Mesendoderm (in vitro differentiated cells): Measurements from ENCODE around the gene MDFIC2.

Experiments used
- DNase-seq: peaks from one replicate; pipeline ENCODE4 v3.0.0; 2013
- H2AK5ac ChIP-seq: 2 replicates; pipeline ENCODE4 v1.6.1; 2013; ENCODE audit warnings: low read length, inconsistent platforms
- H2BK120ac ChIP-seq: 2 replicates; pipeline ENCODE4 v1.6.1; 2013; ENCODE audit warnings: low read depth, mild to moderate bottlenecking, low read length, moderate library complexity, mixed read lengths
- H2BK15ac ChIP-seq: replicated peaks from 2 replicates; pipeline ENCODE4 v1.6.1; 2013; ENCODE audit warnings: low read depth, mild to moderate bottlenecking, moderate library complexity
- H2BK5ac ChIP-seq: 2 replicates; pipeline ENCODE4 v1.6.1; 2013; ENCODE audit warnings: low read length, inconsistent platforms
- H3K18ac ChIP-seq: 2 replicates; pipeline ENCODE4 v1.6.1; 2013; ENCODE audit warnings: mild to moderate bottlenecking, low read length, mixed read lengths
- H3K23ac ChIP-seq: one replicate; pipeline ENCODE4 v1.6.1; 2013; ENCODE audit warnings: low read length
- H3K27ac ChIP-seq: 2 replicates; pipeline ENCODE4 v1.5.1; 2013; ENCODE audit warnings: low read depth, mild to moderate bottlenecking, inconsistent platforms, low read length, moderate library complexity
- H3K27me3 ChIP-seq: 2 replicates; pipeline ENCODE4 v1.6.1; 2013; ENCODE audit warnings: low read length, control low read depth, mild to moderate bottlenecking, inconsistent platforms; ENCODE audit not compliant: insufficient read depth, poor library complexity
- H3K36me3 ChIP-seq: 2 replicates; pipeline ENCODE4 v1.6.1; 2013; ENCODE audit warnings: low read length, inconsistent platforms; ENCODE audit not compliant: control insufficient read depth, insufficient read depth
- H3K4ac ChIP-seq: one replicate; pipeline ENCODE4 v1.6.1; 2013; ENCODE audit warnings: low read depth, mild to moderate bottlenecking, low read length, moderate library complexity
- H3K4me1 ChIP-seq: 2 replicates; pipeline ENCODE4 v1.6.1; 2013; ENCODE audit warnings: low read depth, low read length, inconsistent platforms; ENCODE audit not compliant: control insufficient read depth
- H3K4me2 ChIP-seq: 2 replicates; pipeline ENCODE4 v1.6.1; 2013; ENCODE audit warnings: low read length
- H3K4me3 ChIP-seq: 2 replicates; pipeline ENCODE4 v1.5.1; 2013; ENCODE audit warnings: mild to moderate bottlenecking, low read length
- H3K56ac ChIP-seq: one replicate; pipeline ENCODE4 v1.6.1; 2013; ENCODE audit warnings: low read length
- H3K79me1 ChIP-seq: 2 replicates; pipeline ENCODE4 v1.6.1; 2013; ENCODE audit warnings: low read length, inconsistent platforms
- H3K79me2 ChIP-seq: 2 replicates; pipeline ENCODE4 v1.6.1; 2013; ENCODE audit warnings: mild to moderate bottlenecking, low read length; ENCODE audit not compliant: control insufficient read depth, insufficient read depth
- H3K9ac ChIP-seq: 2 replicates; pipeline ENCODE4 v1.6.1; 2013; ENCODE audit warnings: low read length, inconsistent platforms
- H4K5ac ChIP-seq: one replicate; pipeline ENCODE4 v1.6.1; 2013; ENCODE audit warnings: low read length
- H4K8ac ChIP-seq: one replicate; pipeline ENCODE4 v1.6.1; 2013; ENCODE audit warnings: low read depth, mild to moderate bottlenecking, control low read depth, low read length, moderate library complexity
- WGBS: extraction: QIAGEN DNeasy Blood & Tissue Kit; methylation state at CpG from one replicate; pipeline ENCODE4 v1.1.7; 2013; ENCODE audit warnings: low lambda C conversion rate, missing lambda C conversion rate; ENCODE audit not compliant: insufficient coverage; ENCODE audit errors: extremely low coverage; 5-methylcytosine and 5-hydroxymethylcytosine counted together

The MDFIC2 gene

DNA sequence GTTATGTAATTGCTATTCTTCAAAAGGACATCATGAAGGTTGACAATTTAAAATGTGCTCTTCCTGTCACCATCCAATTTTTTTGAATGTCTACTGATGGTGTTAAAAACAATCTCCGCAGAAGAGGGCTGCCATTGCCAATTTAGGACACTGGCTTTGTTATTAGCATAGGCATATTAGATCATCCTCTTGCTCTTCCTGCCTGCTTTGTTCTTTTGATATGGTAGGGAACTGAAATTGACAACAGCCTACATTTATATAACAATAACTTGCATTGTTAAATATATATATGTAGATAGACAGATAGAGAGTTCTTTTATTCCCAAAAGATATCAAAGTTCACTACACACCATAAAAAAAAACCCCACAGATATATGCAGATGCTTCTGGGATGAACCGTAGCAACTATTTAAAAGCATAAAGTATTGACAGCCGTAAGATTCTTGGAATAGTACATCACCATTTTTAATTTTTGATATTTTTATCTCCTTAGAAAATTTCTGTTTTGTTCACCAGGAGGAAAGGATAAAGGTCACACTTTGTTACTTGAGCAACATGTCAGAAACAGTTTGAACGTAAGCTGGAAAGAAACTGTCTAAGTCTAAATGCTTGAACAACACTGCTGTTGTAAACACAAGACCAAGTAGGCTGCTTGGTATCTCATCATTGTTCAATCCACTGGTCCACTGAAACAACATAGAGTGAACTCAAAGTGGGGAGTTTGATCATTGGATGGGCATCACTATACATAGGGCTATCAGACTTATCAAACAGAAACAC lies 66.5 kb downstream of the MDFIC2 start:
- H3K4me2 ChIP-seq, result no peak overlapping the region
- no peak for DNase-seq
- H3K27me3 ChIP-seq, result no peaks in the 10 kb centered on the region
- WGBS, result no CpG with 5 or more reads among the region's 4 CpGs
- H2AK5ac ChIP-seq, result no peak overlapping the region
- no peaks in the 10 kb centered on the region for H3K79me2 ChIP-seq
- H3K18ac ChIP-seq, result no peak overlapping the region
- H3K36me3 ChIP-seq, result no peaks in the 10 kb centered on the region
- H3K79me1 ChIP-seq, result no peaks in the 10 kb centered on the region
- no peak overlapping the region for H4K5ac ChIP-seq
- H4K8ac ChIP-seq, result no peak overlapping the region
- no peak overlapping the region for H2BK120ac ChIP-seq
- no peak overlapping the region for H3K9ac ChIP-seq
- H3K4ac ChIP-seq, result no peak overlapping the region
- no peak overlapping the region for H3K56ac ChIP-seq
- no peak overlapping the region for H3K4me3 ChIP-seq
- no peak overlapping the region for H2BK15ac ChIP-seq
- H2BK5ac ChIP-seq, result no peak overlapping the region
- H3K27ac ChIP-seq, result no peak overlapping the region
- H3K23ac ChIP-seq, result no peak overlapping the region
- no peaks in the 10 kb centered on the region for H3K4me1 ChIP-seq

DNA sequence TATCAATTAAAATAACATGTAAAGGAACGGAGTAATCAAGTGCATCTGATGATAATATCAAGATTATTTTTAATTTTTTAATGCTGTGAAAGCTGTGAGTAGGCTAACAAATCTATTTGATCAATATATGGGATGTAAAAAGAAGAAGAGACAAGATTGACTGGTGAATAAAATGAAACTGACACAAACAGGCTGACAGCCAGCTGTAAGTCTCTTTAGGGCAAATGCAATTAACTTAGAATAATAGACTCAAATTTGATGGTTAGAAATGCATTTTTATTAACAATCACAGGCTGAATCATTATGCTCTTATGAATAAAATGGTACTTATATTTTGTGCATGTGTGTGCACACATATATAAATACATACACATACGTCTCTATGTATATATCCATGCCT lies 68.0 kb downstream of the MDFIC2 start:
- Histone ChIP-seq H3K36me3 (no peaks in the 10 kb centered on the region), H3K4me2 (no peak overlapping the region), H4K5ac (no peak overlapping the region), H2AK5ac (no peak overlapping the region), H4K8ac (no peak overlapping the region), H3K4ac (no peak overlapping the region), H3K56ac (no peak overlapping the region), H3K9ac (no peak overlapping the region), H2BK5ac (no peak overlapping the region), H3K79me2 (no peaks in the 10 kb centered on the region), H3K79me1 (no peaks in the 10 kb centered on the region), H2BK120ac (no peak overlapping the region), H3K18ac (no peak overlapping the region), H3K4me3 (no peak overlapping the region), H2BK15ac (no peak overlapping the region), H3K27ac (no peak overlapping the region), H3K27me3 (no peaks in the 10 kb centered on the region), H3K23ac (no peak overlapping the region), H3K4me1 (no peaks in the 10 kb centered on the region)
- no CpG with 5 or more reads among the region's 2 CpGs for WGBS
- DNase-seq, result no peak

- H3K79me2 ChIP-seq, result no peaks in the 10 kb centered on the region
- H3K4me3 ChIP-seq, result no peak overlapping the region
- no peak overlapping the region for H3K23ac ChIP-seq
- H3K36me3 ChIP-seq, result no peaks in the 10 kb centered on the region
- H2BK5ac ChIP-seq, result no peak overlapping the region
- H4K5ac ChIP-seq, result no peak overlapping the region
- no peak overlapping the region for H3K9ac ChIP-seq
- no peak overlapping the region for H3K4me2 ChIP-seq
- WGBS, result no CpG with 5 or more reads among the region's 2 CpGs
- no peak overlapping the region for H3K4ac ChIP-seq
- no peak overlapping the region for H2BK15ac ChIP-seq
- no peak for DNase-seq
- no peak overlapping the region for H3K56ac ChIP-seq
- no peaks in the 10 kb centered on the region for H3K79me1 ChIP-seq
- H2BK120ac ChIP-seq, result no peak overlapping the region
- H3K27ac ChIP-seq, result no peak overlapping the region
- H3K18ac ChIP-seq, result no peak overlapping the region
- no peak overlapping the region for H2AK5ac ChIP-seq
- H3K27me3 ChIP-seq, result no peaks in the 10 kb centered on the region
- H3K4me1 ChIP-seq, result no peaks in the 10 kb centered on the region
- no peak overlapping the region for H4K8ac ChIP-seq
Observed at GRCh38 chr3:70242297-70242882, 70.0 kb downstream of the MDFIC2 start.

- no peak overlapping the region for H2BK5ac ChIP-seq
- H3K36me3 ChIP-seq, result no peaks in the 10 kb centered on the region
- no peaks in the 10 kb centered on the region for H3K79me1 ChIP-seq
- no peaks in the 10 kb centered on the region for H3K27me3 ChIP-seq
- H4K8ac ChIP-seq, result no peak overlapping the region
- no peak for DNase-seq
- no peak overlapping the region for H2AK5ac ChIP-seq
- no peak overlapping the region for H3K4me2 ChIP-seq
- H4K5ac ChIP-seq, result no peak overlapping the region
- H3K4me3 ChIP-seq, result no peak overlapping the region
- H3K4ac ChIP-seq, result no peak overlapping the region
- WGBS, result no CpG with 5 or more reads among the region's 1 CpG
- H3K56ac ChIP-seq, result no peak overlapping the region
- H3K27ac ChIP-seq, result no peak overlapping the region
- no peak overlapping the region for H2BK120ac ChIP-seq
- H3K79me2 ChIP-seq, result no peaks in the 10 kb centered on the region
- no peak overlapping the region for H3K18ac ChIP-seq
- no peaks in the 10 kb centered on the region for H3K4me1 ChIP-seq
- no peak overlapping the region for H2BK15ac ChIP-seq
- H3K23ac ChIP-seq, result no peak overlapping the region
- no peak overlapping the region for H3K9ac ChIP-seq
Observed at GRCh38 chr3:70233812-70234211, 78.6 kb downstream of the MDFIC2 start.

- Histone ChIP-seq H3K79me2 (no peaks in the 10 kb centered on the region), H3K4me3 (no peak overlapping the region), H3K4ac (no peak overlapping the region), H2BK120ac (no peak overlapping the region), H3K27ac (no peak overlapping the region), H3K36me3 (no peaks in the 10 kb centered on the region), H3K27me3 (no peaks in the 10 kb centered on the region), H3K79me1 (no peaks in the 10 kb centered on the region), H3K9ac (no peak overlapping the region), H2BK5ac (no peak overlapping the region), H2AK5ac (no peak overlapping the region), H3K4me2 (no peak overlapping the region), H2BK15ac (no peak overlapping the region), H3K23ac (no peak overlapping the region), H3K18ac (no peak overlapping the region), H4K5ac (no peak overlapping the region), H4K8ac (no peak overlapping the region), H3K4me1 (no peaks in the 10 kb centered on the region), H3K56ac (no peak overlapping the region)
- WGBS, result no CpG with 5 or more reads among the region's 5 CpGs
- DNase-seq, result no peak
Observed at GRCh38 chr3:70233112-70233511, 79.3 kb downstream of the MDFIC2 start.
